ENCODE results near the gene MACROD2.

MACROD2 gene

GRCh38 chr20:14785065-14785743, 789.9 kb downstream of the MACROD2 start:
- in situ Hi-C loops (cut with MboI; ENCODE audit: low sequenced_read_pairs) = no loop called here

GRCh38 chr20:14790190-14790589, 794.9 kb downstream of the MACROD2 start:
- in situ Hi-C loops (cut with MboI; ENCODE audit: low sequenced_read_pairs) = no loop called here

- in situ Hi-C loops (cut with MboI; ENCODE audit: low sequenced_read_pairs) = no loop called here
These were observed 795.7 kb downstream of the MACROD2 start for GRCh38 chr20:14790771-14791620.

GRCh38 chr20:14792915-14793314, 797.6 kb downstream of the MACROD2 start:
- in situ Hi-C loops (cut with MboI; ENCODE audit: low sequenced_read_pairs) = no loop called here

GRCh38 chr20:14799545-14800216, 804.4 kb downstream of the MACROD2 start:
- in situ Hi-C loops (cut with MboI; ENCODE audit: low sequenced_read_pairs) = no loop called here

- in situ Hi-C loops (cut with MboI; ENCODE audit: low sequenced_read_pairs) = no loop called here
These were observed 805.5 kb downstream of the MACROD2 start for GRCh38 chr20:14800707-14801425.

- in situ Hi-C loops (cut with MboI; ENCODE audit: low sequenced_read_pairs) = no loop called here
These were observed 806.4 kb downstream of the MACROD2 start for GRCh38 chr20:14801591-14802325.

- in situ Hi-C loops (cut with MboI; ENCODE audit: low sequenced_read_pairs) = no loop called here
These were observed 811.9 kb downstream of the MACROD2 start for GRCh38 chr20:14807224-14807623.

- in situ Hi-C loops (cut with MboI; ENCODE audit: low sequenced_read_pairs) = no loop called here
These were observed 820.0 kb downstream of the MACROD2 start for GRCh38 chr20:14815340-14815739.

GRCh38 chr20:14816471-14816870, 821.2 kb downstream of the MACROD2 start:
- in situ Hi-C loops (cut with MboI; ENCODE audit: low sequenced_read_pairs) = no loop called here

GRCh38 chr20:14817101-14817500, 821.8 kb downstream of the MACROD2 start:
- in situ Hi-C loops (cut with MboI; ENCODE audit: low sequenced_read_pairs) = no loop called here

GRCh38 chr20:14820771-14821170, 825.5 kb downstream of the MACROD2 start:
- in situ Hi-C loops (cut with MboI; ENCODE audit: low sequenced_read_pairs) = no loop called here

GRCh38 chr20:14821251-14821650, 825.9 kb downstream of the MACROD2 start:
- in situ Hi-C loops (cut with MboI; ENCODE audit: low sequenced_read_pairs) = no loop called here

GRCh38 chr20:14824996-14825395, 829.7 kb downstream of the MACROD2 start:
- in situ Hi-C loops (cut with MboI; ENCODE audit: low sequenced_read_pairs) = no loop called here

- in situ Hi-C loops (cut with MboI; ENCODE audit: low sequenced_read_pairs) = no loop called here
These were observed 831.4 kb downstream of the MACROD2 start for GRCh38 chr20:14826543-14827313.

GRCh38 chr20:14828459-14828858, 833.1 kb downstream of the MACROD2 start:
- in situ Hi-C loops (cut with MboI; ENCODE audit: low sequenced_read_pairs) = no loop called here

- in situ Hi-C loops (cut with MboI; ENCODE audit: low sequenced_read_pairs) = no loop called here
These were observed 834.6 kb downstream of the MACROD2 start for GRCh38 chr20:14829906-14830305.

GRCh38 chr20:14830466-14830865, 835.1 kb downstream of the MACROD2 start:
- in situ Hi-C loops (cut with MboI; ENCODE audit: low sequenced_read_pairs) = no loop called here

- in situ Hi-C loops (cut with MboI; ENCODE audit: low sequenced_read_pairs) = no loop called here
These were observed 835.6 kb downstream of the MACROD2 start for GRCh38 chr20:14830899-14831298.

- in situ Hi-C loops (cut with MboI; ENCODE audit: low sequenced_read_pairs) = no loop called here
These were observed 837.3 kb downstream of the MACROD2 start for GRCh38 chr20:14832630-14833029.
